ENCODE results near the gene NCAN.
A peak's percentile ranks its signal among the peaks of the same experiment; 100 is the strongest.

The NCAN gene

DNA sequence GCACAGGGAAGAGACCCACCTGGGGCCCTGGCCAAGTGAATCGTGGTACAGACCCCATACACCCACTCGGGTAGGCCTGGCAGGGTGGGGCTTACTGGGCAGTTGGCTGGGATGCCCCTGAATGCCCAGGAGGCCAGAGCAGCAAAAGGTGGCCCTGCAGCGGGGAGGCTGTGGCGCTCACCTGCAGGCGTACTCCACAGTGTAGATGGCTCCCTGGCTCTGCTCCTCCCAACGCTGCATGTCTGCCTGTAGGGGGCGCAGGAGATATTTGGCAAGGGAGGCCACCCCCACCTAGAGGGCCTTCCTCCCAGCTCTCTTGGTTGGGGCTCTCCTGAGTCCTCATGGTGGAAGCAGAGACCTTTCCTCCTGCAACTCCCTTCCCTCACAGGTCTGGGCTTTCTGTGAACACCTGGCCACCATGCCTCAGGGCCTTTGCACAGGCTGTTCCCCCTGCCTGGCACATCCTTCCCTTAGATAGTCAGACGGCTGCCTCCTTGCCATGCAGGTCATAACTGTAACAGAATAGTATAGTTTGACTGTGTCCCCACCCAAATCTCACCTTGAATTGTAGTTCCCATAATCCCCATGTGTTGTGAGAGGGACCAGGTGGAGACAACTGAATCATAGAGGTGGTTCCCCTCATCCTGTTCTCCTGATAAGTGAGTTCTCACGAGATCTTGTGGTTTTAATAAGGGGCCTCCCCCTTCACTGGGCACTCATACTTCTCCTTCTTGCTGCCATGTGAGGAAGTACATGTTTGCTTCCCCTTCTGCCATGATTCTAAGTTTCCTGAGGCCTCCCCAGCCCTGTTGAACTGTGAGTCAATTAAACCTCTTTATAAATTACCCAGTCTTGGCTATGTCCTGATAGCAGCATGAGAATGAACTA, 25.7 kb upstream of the NCAN start:
- DNase-seq (ENCODE audit: low read depth), result no peak
- H3K4me3 ChIP-seq (ENCODE audit: low read depth, low read length), result no peak overlapping the region
- TF ChIP-seq, protein P1, sequence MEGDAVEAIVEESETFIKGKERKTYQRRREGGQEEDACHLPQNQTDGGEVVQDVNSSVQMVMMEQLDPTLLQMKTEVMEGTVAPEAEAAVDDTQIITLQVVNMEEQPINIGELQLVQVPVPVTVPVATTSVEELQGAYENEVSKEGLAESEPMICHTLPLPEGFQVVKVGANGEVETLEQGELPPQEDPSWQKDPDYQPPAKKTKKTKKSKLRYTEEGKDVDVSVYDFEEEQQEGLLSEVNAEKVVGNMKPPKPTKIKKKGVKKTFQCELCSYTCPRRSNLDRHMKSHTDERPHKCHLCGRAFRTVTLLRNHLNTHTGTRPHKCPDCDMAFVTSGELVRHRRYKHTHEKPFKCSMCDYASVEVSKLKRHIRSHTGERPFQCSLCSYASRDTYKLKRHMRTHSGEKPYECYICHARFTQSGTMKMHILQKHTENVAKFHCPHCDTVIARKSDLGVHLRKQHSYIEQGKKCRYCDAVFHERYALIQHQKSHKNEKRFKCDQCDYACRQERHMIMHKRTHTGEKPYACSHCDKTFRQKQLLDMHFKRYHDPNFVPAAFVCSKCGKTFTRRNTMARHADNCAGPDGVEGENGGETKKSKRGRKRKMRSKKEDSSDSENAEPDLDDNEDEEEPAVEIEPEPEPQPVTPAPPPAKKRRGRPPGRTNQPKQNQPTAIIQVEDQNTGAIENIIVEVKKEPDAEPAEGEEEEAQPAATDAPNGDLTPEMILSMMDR (IDR thresholded peaks at IDR 0.05; ENCODE audit: low read depth, low read length, missing control alignments), result peak; percentile 78

DNA sequence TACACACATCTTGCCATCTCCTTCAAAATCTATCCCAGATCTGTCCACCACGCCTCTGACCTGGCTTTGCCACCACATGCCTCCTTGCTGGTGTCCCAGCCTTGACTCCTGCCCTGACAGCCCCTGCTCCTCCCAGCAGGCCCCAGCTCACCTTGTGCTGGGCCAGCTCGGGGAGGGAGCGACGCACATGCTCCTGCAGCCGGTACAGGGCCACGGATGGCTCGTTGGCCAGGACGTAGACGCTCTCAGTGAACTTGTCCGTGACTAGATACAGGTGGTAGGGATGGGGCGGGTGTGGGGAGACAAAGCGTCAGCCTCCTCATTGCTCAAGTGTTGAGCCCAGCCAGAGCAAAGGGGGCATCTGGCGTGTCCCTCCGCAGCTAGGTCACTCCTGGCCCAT, 25.0 kb upstream of the NCAN start:
- H3K4me3 ChIP-seq (ENCODE audit: low read depth, low read length), result no peak overlapping the region
- TF ChIP-seq, protein P1 (IDR thresholded peaks at IDR 0.05; ENCODE audit: low read depth, low read length, missing control alignments), result no peak
- DNase-seq (ENCODE audit: low read depth), result no peak

DNA sequence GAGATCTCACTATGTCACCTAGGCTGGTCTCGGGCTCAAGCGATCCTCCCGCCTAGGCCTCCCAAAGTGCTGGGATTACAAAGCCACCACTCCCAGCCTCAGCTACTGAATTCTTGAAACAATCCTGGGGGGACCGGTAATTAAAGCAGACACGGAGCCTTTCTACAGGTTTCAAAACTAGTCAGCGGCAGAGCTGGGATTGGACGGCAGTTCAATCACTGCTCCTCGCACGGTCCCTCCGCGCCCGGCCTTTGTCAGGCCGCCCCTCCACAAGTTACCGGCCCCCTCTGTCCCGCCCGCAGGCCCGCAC, 20.0 kb upstream of the NCAN start:
- TF ChIP-seq, protein P1 (IDR thresholded peaks at IDR 0.05; ENCODE audit: low read depth, low read length, missing control alignments), result no peak
- H3K4me3 ChIP-seq (ENCODE audit: low read depth, low read length), result peak overlapping the region; percentile 99
- DNase-seq (ENCODE audit: low read depth), result no peak

DNA sequence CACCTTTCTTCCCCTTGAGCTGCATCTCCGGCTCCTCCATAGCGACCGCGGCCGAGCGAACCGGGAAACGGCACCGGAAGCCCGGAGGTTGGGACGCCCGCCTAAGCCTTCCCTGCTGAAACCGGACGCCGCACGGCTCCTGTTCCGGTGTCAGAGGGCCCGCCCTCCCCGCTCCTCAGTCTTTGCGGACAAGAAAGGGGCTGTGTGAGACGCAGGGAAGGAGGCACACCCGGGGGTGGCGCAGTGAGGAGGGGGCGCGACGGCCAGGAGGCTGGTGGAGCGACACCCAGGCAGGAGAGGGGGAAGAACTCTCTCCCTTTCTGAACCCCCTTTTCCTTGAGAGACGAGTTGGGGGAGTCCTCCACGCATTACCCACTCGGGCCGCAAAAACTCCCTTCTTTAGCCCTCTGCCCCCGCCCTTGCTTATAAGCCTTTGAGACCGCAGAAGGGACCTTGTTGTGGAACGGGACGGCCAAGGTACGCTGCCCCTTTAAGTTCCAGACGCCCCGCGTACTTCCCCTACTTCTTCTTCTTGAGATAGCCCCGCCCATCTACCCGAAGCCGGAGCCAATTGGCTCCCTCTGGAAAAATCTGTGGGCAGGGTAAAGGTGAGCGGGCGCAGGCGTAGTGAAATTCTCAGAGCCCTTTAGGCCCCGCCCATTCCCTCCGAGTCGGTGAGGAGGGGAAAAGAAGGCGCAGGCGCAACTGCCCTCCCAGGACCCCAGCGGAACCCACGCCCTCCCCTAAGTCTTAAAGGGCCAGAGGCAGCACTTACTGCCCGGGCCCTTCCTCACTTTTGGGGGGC, 19.5 kb upstream of the NCAN start, which contains the start of the genes BORCS8 and RFXANK:
Gene BORCS8, minus strand, starts transcription at position 75 of the 805 bp plus-strand sequence. Its CDS starts 35 bp downstream, at position 40.
Gene RFXANK, plus strand, starts transcription at position 181 of the 805 bp plus-strand sequence. CDS start 1,689 bp downstream, outside the sequence.
- DNase-seq (ENCODE audit: low read depth), result peak; percentile 97
- H3K4me3 ChIP-seq (ENCODE audit: low read depth, low read length), result peak within 1 kb of the TSS; percentile 99
- TF ChIP-seq, protein P1 (IDR thresholded peaks at IDR 0.05; ENCODE audit: low read depth, low read length, missing control alignments), result no peak

DNA sequence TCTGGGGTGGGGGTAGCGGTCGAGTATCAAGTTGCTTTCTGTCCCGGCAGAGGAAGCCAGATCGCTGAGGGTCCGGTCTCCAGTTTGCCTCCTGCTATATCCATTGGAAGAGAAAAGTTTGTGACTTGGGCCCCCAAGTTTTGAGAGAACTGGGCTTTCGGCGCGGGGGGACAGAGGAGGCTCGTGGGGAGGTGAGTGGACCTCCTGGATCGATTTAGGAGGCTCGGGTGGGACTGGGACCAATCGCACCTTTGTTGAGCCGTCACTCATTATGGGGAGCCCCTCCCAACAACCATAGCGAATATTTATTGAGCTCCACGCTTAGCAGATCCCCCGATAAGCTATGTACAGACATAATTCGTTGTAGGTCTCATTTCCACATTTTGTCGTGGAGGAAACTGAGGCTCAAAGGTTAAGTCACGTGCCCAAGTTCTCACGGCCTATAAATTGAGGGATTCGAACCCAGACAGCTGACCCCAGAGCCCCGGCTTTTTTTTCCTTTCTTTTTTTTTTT, 18.8 kb upstream of the NCAN start:
- TF ChIP-seq, protein P1 (IDR thresholded peaks at IDR 0.05; ENCODE audit: low read depth, low read length, missing control alignments), result no peak
- DNase-seq (ENCODE audit: low read depth), result no peak
- peak overlapping the region; percentile 95 for H3K4me3 ChIP-seq (ENCODE audit: low read depth, low read length)

DNA sequence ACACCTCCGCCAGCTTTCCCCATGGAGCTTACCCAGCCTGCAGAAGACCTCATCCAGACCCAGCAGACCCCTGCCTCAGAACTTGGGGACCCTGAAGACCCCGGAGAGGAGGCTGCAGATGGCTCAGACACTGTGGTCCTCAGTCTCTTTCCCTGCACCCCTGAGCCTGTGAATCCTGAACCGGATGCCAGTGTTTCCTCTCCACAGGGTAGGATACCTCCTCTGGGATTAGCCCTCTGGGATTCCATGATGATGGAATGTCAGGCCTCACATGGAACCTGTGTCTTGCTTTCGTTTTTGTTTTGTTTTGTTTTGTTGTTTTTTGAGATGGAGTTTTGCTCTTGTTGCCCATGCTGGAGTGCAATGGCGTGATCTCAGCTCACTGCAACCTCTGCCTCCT, 17.8 kb upstream of the NCAN start:
- peak overlapping the region; percentile 95 for H3K4me3 ChIP-seq (ENCODE audit: low read depth, low read length)
- DNase-seq (ENCODE audit: low read depth), result no peak
- TF ChIP-seq, protein P1 (IDR thresholded peaks at IDR 0.05; ENCODE audit: low read depth, low read length, missing control alignments), result no peak

Measured in GM12864 (cell line).